B cell (primary cell): ENCODE data around the gene ERBB2. TPM values are rescaled to one million over a fixed set of nuclear protein-coding genes. Genes with fewer than 3 reads are reported as not detected.

Source experiments
- ATAC-seq: fragments of 200-7000 bp; cut with Tn5 transposase; one replicate; pipeline ENCODE4 v1.10.0; 2021; ENCODE audit warnings: low read depth, mild to moderate bottlenecking, moderate number of reproducible peaks, moderate library complexity
- CTCF ChIA-PET: fragments of 350-600 bp; sonication (Branson Sonifier 250); formaldehyde crosslinking; loops from one replicate; lab custom pipeline; 2021; ENCODE audit warnings: antibody characterized with exemption, inconsistent platforms; lab: Charles Lee
- POLR2A ChIA-PET: fragments of 350-600 bp; sonication (Branson Sonifier 250); formaldehyde crosslinking; loops from one replicate; lab custom pipeline; 2021; ENCODE audit warnings: antibody characterized with exemption; lab: Charles Lee
- DNase-seq: peaks from one replicate; pipeline ENCODE4 v3.0.0; 2013
- H2AFZ ChIP-seq: 2 replicates; pipeline ENCODE4 v1.6.1; 2012; ENCODE audit warnings: mild to moderate bottlenecking, low read depth, low read length; ENCODE audit not compliant: insufficient read depth, poor library complexity, severe bottlenecking
- H3K27ac ChIP-seq, 2 donors: 1 replicate in 1 of 2; 2 replicates in 1 of 2; pipeline ENCODE4 v1.5.1; 2012 to 2013; ENCODE audit warnings: low read length in 2 of 2, mild to moderate bottlenecking in 2 of 2, moderate library complexity in 1 of 2
- H3K27me3 ChIP-seq, 4 experiments: fragments of 200-600 bp in 1 of 4; sonication (generic) in 1 of 4; replicated peaks in 1 of 4; 1 replicate in 2 of 4; 2 replicates in 2 of 4; pipeline versions ENCODE4 v1.6.1 to v1.7.0; 2013 to 2016; ENCODE audit warnings: low read length in 3 of 4, mild to moderate bottlenecking in 2 of 4, mixed read lengths in 1 of 4, moderate library complexity in 1 of 4; ENCODE audit not compliant: insufficient read depth in 4 of 4, control insufficient read depth in 3 of 4; ENCODE audit errors: control extremely low read depth in 1 of 4
- H3K36me3 ChIP-seq, 2 experiments: replicated peaks in 1 of 2; 1 replicate in 1 of 2; 2 replicates in 1 of 2; pipeline versions ENCODE4 v1.6.1 to v1.7.1; 2013; ENCODE audit warnings: low read length in 1 of 2; ENCODE audit not compliant: insufficient read depth in 2 of 2, control insufficient read depth in 1 of 2; ENCODE audit errors: control extremely low read depth in 1 of 2, extremely low read depth in 1 of 2
- H3K4me1 ChIP-seq, 2 donors: fragments of 200-600 bp in 1 of 2; sonication (generic) in 1 of 2; 1 replicate in 1 of 2; 2 replicates in 1 of 2; pipeline versions ENCODE4 v1.5.1 to v1.6.1; 2013 to 2017; ENCODE audit warnings: low read length in 2 of 2; ENCODE audit not compliant: control insufficient read depth in 2 of 2, insufficient read depth in 2 of 2
- H3K4me2 ChIP-seq: replicated peaks from 2 replicates; pipeline ENCODE3; 2012; ENCODE audit warnings: mild to moderate bottlenecking, low read depth, low read length; ENCODE audit not compliant: poor library complexity, severe bottlenecking
- H3K4me3 ChIP-seq, 5 experiments: fragments of 200-600 bp in 1 of 5; sonication (generic) in 1 of 5; 1 replicate in 3 of 5; 2 replicates in 2 of 5; pipeline versions ENCODE4 v1.5.1 to v1.7.0; 2011 to 2016; ENCODE audit warnings: low read length in 4 of 5, mild to moderate bottlenecking in 4 of 5, low read depth in 2 of 5, control low read depth in 1 of 5, moderate library complexity in 1 of 5; ENCODE audit not compliant: insufficient read depth in 1 of 5; ENCODE audit errors: control extremely low read depth in 1 of 5, extremely low read depth in 1 of 5
- H3K79me2 ChIP-seq: fragments of 200-600 bp; sonication (generic); one replicate; pipeline ENCODE4 v1.6.0; 2016; ENCODE audit warnings: low read length; ENCODE audit not compliant: control insufficient read depth, insufficient read depth
- H3K9ac ChIP-seq: fragments of 200-600 bp; sonication (generic); 2 replicates; pipeline ENCODE4 v1.6.1; 2017; ENCODE audit warnings: mild to moderate bottlenecking, low read length, moderate library complexity
- H3K9me3 ChIP-seq, 3 donors: one replicate each; pipeline versions ENCODE4 v1.6.1 to v1.7.1; 2013; ENCODE audit warnings: low read length in 2 of 3; ENCODE audit not compliant: control insufficient read depth in 2 of 3, insufficient read depth in 1 of 3; ENCODE audit errors: control extremely low read depth in 1 of 3
- H4K20me1 ChIP-seq: 2 replicates; pipeline ENCODE4 v1.6.0; 2012; ENCODE audit warnings: mild to moderate bottlenecking, low read length; ENCODE audit not compliant: insufficient read depth, control insufficient read depth, poor library complexity, severe bottlenecking
- H3K27ac Mint-ChIP-seq: one replicate; pipeline ENCODE4 v1.8.0; 2021; ENCODE audit warnings: mixed read lengths
- H3K27me3 Mint-ChIP-seq: one replicate; pipeline ENCODE4 v1.8.0; 2021; ENCODE audit warnings: mixed read lengths
- H3K4me1 Mint-ChIP-seq: one replicate; pipeline ENCODE4 v1.8.0; 2021; ENCODE audit warnings: mixed read lengths
- H3K4me3 Mint-ChIP-seq: one replicate; pipeline ENCODE4 v1.8.0; 2021; ENCODE audit warnings: mixed read lengths
- H3K9me3 Mint-ChIP-seq: one replicate; pipeline ENCODE4 v1.8.0; 2022; ENCODE audit warnings: mixed read lengths; ENCODE audit not compliant: insufficient read depth
- CTCF ChIP-seq: fragments of 200-600 bp; IDR thresholded peaks from one replicate; pipeline ENCODE4 v1.8.0; 2022; ENCODE audit warnings: antibody characterized with exemption, mild to moderate bottlenecking
- EZH2 ChIP-seq: IDR thresholded peaks from 2 replicates; pipeline ENCODE4 v1.6.1; 2012; ENCODE audit warnings: borderline replicate concordance, low read depth, mild to moderate bottlenecking, moderate library complexity, low read length; ENCODE audit not compliant: insufficient read depth, poor library complexity, severe bottlenecking
- whole genome bisulfite sequencing: methylation state at CpG from one replicate; pipeline ENCODE4 v1.1.5; 2013; ENCODE audit warnings: missing lambda C conversion rate; ENCODE audit not compliant: insufficient coverage; 5-methylcytosine and 5-hydroxymethylcytosine counted together
- intact Hi-C: fragments of 100-400 bp; cut with micrococcal nuclease; formaldehyde crosslinking; loops from one replicate; pipeline ENCODE4 v1.10.0; 2022
- polyA plus RNA-seq: library from polyadenylated mRNA; depleted of rRNA; stranded (reverse); fragments of >200 nt; gene quantifications from 2 replicates; pipeline ENCODE4 v1.2.3, GENCODE V29; 2012
- total RNA-seq, 2 donors: library from RNA; stranded (reverse); fragments of 120-200 nt in 1 of 2; gene quantifications; 1 replicate in 1 of 2; 2 replicates in 1 of 2; pipeline versions ENCODE4 v1.2.3 to v1.2.4, GENCODE V29; 2013 to 2022

Gene ERBB2
- total and polyA plus RNA-seq, 2 donors (not counting 1 experiment from before 2014, with no cell fraction given): 3.2 to 8.4 TPM

GRCh38 chr17:39674702-39675389 lies 25.0 kb upstream of the ERBB2 start:
- Mint-ChIP-seq H3K27me3 (peaks cover 5% of the 10 kb centered on the region), H3K27ac (peak overlapping the region; percentile 98), H3K4me1 (peaks cover 73% of the 10 kb centered on the region), H3K9me3 (no peaks in the 10 kb centered on the region), H3K4me3 (peak overlapping the region; percentile 68)
- DNase-seq: peak; percentile 54
- Histone ChIP-seq H3K36me3 (peaks cover 0 to 5% of the 10 kb centered on the region in 2 experiments), H3K9ac (no peak overlapping the region), H3K79me2 (no peaks in the 10 kb centered on the region), H3K9me3 (peaks cover 0 to 3% (median 0%) of the 10 kb centered on the region in 3 donors), H4K20me1 (no peaks in the 10 kb centered on the region), H2AFZ (peak overlapping the region; percentile 41), H3K4me1 (peaks cover 70 to 83% of the 10 kb centered on the region in 2 donors), H3K4me2 (peak overlapping the region; percentile 59), H3K4me3 (no peak overlapping the region), H3K27ac (peak overlapping the region; percentile 65 to 94), H3K27me3 (peaks cover 0 to 9% (median 0%) of the 10 kb centered on the region in 4 experiments)
- CTCF ChIA-PET: interaction anchor here (0.6 to 3.5 kb wide), 12 partner anchors 8 to 321 kb away, joined by 3 to 19 read pairs (median 5); partner anchors contain the start of gene PGAP3
- 5% methylated on average over 8 of the region's 11 CpGs for WGBS
- TF ChIP-seq CTCF: no peak
- no peak for TF ChIP-seq EZH2
- intact Hi-C loops: loop anchor here (1.0 to 5.0 kb wide), 2 partner anchors 12 to 77 kb away; no protein-coding TSS in a partner anchor
- POLR2A ChIA-PET: interaction anchor here (0.6 to 2.8 kb wide), 6 partner anchors 13 to 80 kb away, joined by 3 to 17 read pairs (median 8); partner anchors contain the start of genes MIEN1 and PGAP3
- ATAC-seq: peak; percentile 74
